GM21381 (cell line): ENCODE measurements around the gene LRRC36.
A peak's percentile ranks its signal among the peaks of the same experiment; 100 is the strongest.
"Not testable (repeated sequence)": the region's sequence is repeated elsewhere in the genome, so short reads cannot be mapped to it uniquely, and the experiment has no call there.

ENCODE experiments used
- ATAC-seq: cut with Tn5 transposase; IDR thresholded peaks from one replicate; pipeline ENCODE4 v1.9.1; 2021; ENCODE audit warnings: mild to moderate bottlenecking, moderate library complexity; ENCODE audit not compliant: unreplicated experiment

LRRC36 gene

GRCh38 chr16:67399218-67399733 lies 72.7 kb downstream of the LRRC36 start:
- ATAC-seq, result no peak

GRCh38 chr16:67399749-67400704 lies 73.4 kb downstream of the LRRC36 start:
- no peak for ATAC-seq

GRCh38 chr16:67400901-67401300 lies 74.3 kb downstream of the LRRC36 start:
- ATAC-seq, result no peak

GRCh38 chr16:67403976-67404555 lies 77.5 kb downstream of the LRRC36 start:
- no peak for ATAC-seq

GRCh38 chr16:67404740-67405226 lies 78.2 kb downstream of the LRRC36 start:
- ATAC-seq, result no peak

GRCh38 chr16:67405336-67405735 lies 78.7 kb downstream of the LRRC36 start:
- no peak for ATAC-seq

- ATAC-seq, result no peak
Observed at GRCh38 chr16:67406111-67406971, 79.7 kb downstream of the LRRC36 start.

GRCh38 chr16:67407176-67407787 lies 80.7 kb downstream of the LRRC36 start:
- no peak for ATAC-seq

GRCh38 chr16:67407788-67408452 lies 81.3 kb downstream of the LRRC36 start:
- ATAC-seq, result no peak

- ATAC-seq, result no peak
Observed at GRCh38 chr16:67409631-67410030, 83.0 kb downstream of the LRRC36 start.

- no peak for ATAC-seq
Observed at GRCh38 chr16:67411339-67411738, 84.7 kb downstream of the LRRC36 start.

GRCh38 chr16:67412294-67412693 lies 85.7 kb downstream of the LRRC36 start:
- ATAC-seq, result no peak

- no peak for ATAC-seq
Observed at GRCh38 chr16:67413978-67414911, 87.6 kb downstream of the LRRC36 start.

GRCh38 chr16:67415421-67415820 lies 88.8 kb downstream of the LRRC36 start:
- ATAC-seq, result not testable (repeated sequence)

- ATAC-seq, result peak; percentile 54
Observed at GRCh38 chr16:67415872-67416793, 89.5 kb downstream of the LRRC36 start, which contains the start of gene ZDHHC1. TSS of gene ZDHHC1 (minus strand) at chr16:67416477. CDS start at chr16:67407775, 8,702 bp downstream.

- ATAC-seq, result no peak
Observed at GRCh38 chr16:67417333-67418061, 90.9 kb downstream of the LRRC36 start.

GRCh38 chr16:67419502-67419901 lies 92.9 kb downstream of the LRRC36 start:
- no peak for ATAC-seq
